HCT116 (cell line): Measurements from ENCODE around the gene DLX3.

Source experiments
- CTCF ChIP-seq, 3 experiments: fragments of 200-600 bp in 1 of 3; sonication (generic) in 1 of 3; IDR thresholded peaks in 2 of 3; conservative IDR thresholded peaks in 1 of 3; 2 replicates each; pipeline ENCODE4 v1.5.1; 2012 to 2017; ENCODE audit warnings: low read depth in 2 of 3, low read length in 2 of 3, antibody characterized with exemption in 1 of 3, borderline replicate concordance in 1 of 3, control low read depth in 1 of 3, mild to moderate bottlenecking in 1 of 3, mixed read lengths in 1 of 3, mixed run types in 1 of 3, moderate library complexity in 1 of 3; ENCODE audit not compliant: insufficient read depth in 1 of 3
- FOSL1 ChIP-seq: IDR thresholded peaks from 2 replicates; pipeline ENCODE4 v1.6.1; 2012; ENCODE audit warnings: low read depth
- POLR2A ChIP-seq: IDR thresholded peaks from 2 replicates; pipeline ENCODE4 v1.7.0; 2011; ENCODE audit warnings: borderline replicate concordance; ENCODE audit not compliant: insufficient read depth, insufficient read length; ENCODE audit errors: extremely low read depth
- POLR2AphosphoS5 ChIP-seq: IDR thresholded peaks from 2 replicates; pipeline ENCODE4 v1.6.1; 2011; ENCODE audit warnings: mild to moderate bottlenecking, low read depth, low read length, moderate library complexity
- RAD21 ChIP-seq: IDR thresholded peaks from 2 replicates; pipeline ENCODE4 v1.6.1; 2012; ENCODE audit warnings: low read depth, mild to moderate bottlenecking
- REST ChIP-seq: IDR thresholded peaks from 2 replicates; pipeline ENCODE4 v1.6.1; 2012; ENCODE audit warnings: low read depth
- SIN3A ChIP-seq: IDR thresholded peaks from 2 replicates; pipeline ENCODE4 v1.6.1; 2012; ENCODE audit warnings: low read depth
- TCF7L2 ChIP-seq: IDR thresholded peaks from 2 replicates; pipeline ENCODE4 v1.7.0; 2011; ENCODE audit warnings: borderline replicate concordance, inconsistent platforms; ENCODE audit not compliant: insufficient read depth, insufficient read length; ENCODE audit errors: extremely low read depth
- ZBTB33 ChIP-seq: IDR thresholded peaks from 2 replicates; pipeline ENCODE4 v1.6.1; 2011; ENCODE audit warnings: mild to moderate bottlenecking, low read length, moderate library complexity; ENCODE audit not compliant: insufficient replicate concordance; ENCODE audit errors: extremely low read depth

GRCh38 chr17:49984776-49985175 is 10.2 kb downstream of the DLX3 start:
- TF ChIP-seq CTCF (IDR thresholded peaks at IDR 0.05 in 2 of 3, conservative IDR thresholded peaks at IDR 0.05 in 1 of 3; ENCODE audit: borderline replicate concordance in 1 of 3, insufficient read depth in 1 of 3, low read depth in 2 of 3, low read length in 2 of 3) (no peak), FOSL1 (no peak), SIN3A (no peak), ZBTB33 (no peak), POLR2AphosphoS5 (no peak), TCF7L2 (no peak), POLR2A (no peak), REST (no peak), RAD21 (no peak)
